ENCODE results near the gene WDR4.

GRCh38 chr21:42841156-42841915 lies 38.0 kb downstream of the WDR4 start:
- TF ChIP-seq POLR2A (IDR thresholded peaks at IDR 0.05; ENCODE audit: extremely low read depth, insufficient read length) (no peak), CTCF (IDR thresholded peaks at IDR 0.05; ENCODE audit: low read depth, low read length) (no peak), MAX (IDR thresholded peaks at IDR 0.05; ENCODE audit: low read depth, low read length) (no peak)
